Pancreas (tissue), 10 donors: ENCODE results near the gene BAZ2B. TPM values are rescaled to one million over a fixed set of nuclear protein-coding genes. Genes with fewer than 3 reads are reported as not detected.

Source experiments
- ATAC-seq, 4 donors: fragments of 200-7000 bp; cut with Tn5 transposase; one replicate each; pipeline versions ENCODE4 v1.8.0 to v1.9.1; 2020; ENCODE audit warnings: mild to moderate bottlenecking in 4 of 4, moderate library complexity in 4 of 4
- DNase-seq, 6 donors: peaks; one replicate each; pipeline ENCODE4 v3.0.0-alpha.2; 2020
- FAIRE-seq: peaks from 2 replicates; lab custom pipeline; 2012; peaks lifted over from hg19 to GRCh38; lab: Jason Lieb, UNC
- H3K27ac ChIP-seq, 4 donors: fragments of 200-600 bp; sonication (generic); 1 replicate in 3 of 4; 2 replicates in 1 of 4; pipeline versions ENCODE4 v1.5.0 to v1.8.0; 2020
- H3K27me3 ChIP-seq, 4 donors: fragments of 200-600 bp; one replicate each; pipeline ENCODE4 v1.8.0; 2021
- H3K36me3 ChIP-seq, 3 donors: fragments of 200-600 bp; sonication (generic) in 1 of 3; one replicate each; pipeline versions ENCODE4 v1.5.0 to v1.8.0; 2020 to 2021
- H3K4me1 ChIP-seq, 3 donors: fragments of 200-600 bp; one replicate each; pipeline ENCODE4 v1.8.0; 2021
- H3K4me3 ChIP-seq, 4 donors: fragments of 200-600 bp; sonication (generic) in 2 of 4; one replicate each; pipeline versions ENCODE4 v1.5.0 to v1.8.0; 2020 to 2021
- H3K9me3 ChIP-seq, 4 donors: fragments of 200-600 bp; one replicate each; pipeline ENCODE4 v1.8.0; 2021
- WGBS, 2 donors: extraction: QIAGEN DNeasy Blood & Tissue Kit; methylation state at CpG; one replicate each; pipeline ENCODE4 v1.1.7; 2013; 5-methylcytosine and 5-hydroxymethylcytosine counted together
- intact Hi-C, 3 donors: fragments of 100-400 bp; cut with DNase I; formaldehyde crosslinking; loops; one replicate each; pipeline versions ENCODE4 v1.11.1 to v1.14.2; 2022
- polyA plus RNA-seq, 2 donors: library from polyadenylated mRNA; stranded (reverse); fragments of 200-250 nt; gene quantifications; one replicate each; pipeline ENCODE4 v1.2.3, GENCODE V29; 2013
- total RNA-seq, 6 donors: library from RNA; stranded (reverse); fragmentation: NEBNext Ultra II Directional in 4 of 6; extraction: Animal tissue kit (Norgen Biotek cat#: 25700) in 4 of 6; gene quantifications; one replicate each; pipeline versions ENCODE4 v1.2.1 to v1.2.4, GENCODE V29; 2021 to 2023
- TF ChIP-seq, protein P1 (sequence below), 4 donors: fragments of 200-600 bp; sonication (generic) in 3 of 4; IDR thresholded peaks; one replicate each; pipeline versions ENCODE4 v1.5.0 to v1.8.0; 2021; ENCODE audit warnings: antibody characterized with exemption in 4 of 4
- donor health status: healthy with polysubstance abuse.
- donor health status: DM: no; HTN: no; CAD: no; lungs with moderate emphysema.
- donor health status: DM: no; HTN: no; CAD: no.
- donor health status: control.
- donor health status: control.
- donor health status: Bipolar disorder and iron deficiency.
- donor health status: DM: yes; HTN: yes; CAD: no.
- donor health status: DM: no; HTN: no; CAD: no.
- donor health status: DM: no; HTN: no; CAD: no.
- donor health status: DM: yes; HTN: yes; CAD: no.

BAZ2B gene
- total and polyA plus RNA-seq, 8 donors, result 14.4 to 52.1 (median 34.4) TPM

DNA sequence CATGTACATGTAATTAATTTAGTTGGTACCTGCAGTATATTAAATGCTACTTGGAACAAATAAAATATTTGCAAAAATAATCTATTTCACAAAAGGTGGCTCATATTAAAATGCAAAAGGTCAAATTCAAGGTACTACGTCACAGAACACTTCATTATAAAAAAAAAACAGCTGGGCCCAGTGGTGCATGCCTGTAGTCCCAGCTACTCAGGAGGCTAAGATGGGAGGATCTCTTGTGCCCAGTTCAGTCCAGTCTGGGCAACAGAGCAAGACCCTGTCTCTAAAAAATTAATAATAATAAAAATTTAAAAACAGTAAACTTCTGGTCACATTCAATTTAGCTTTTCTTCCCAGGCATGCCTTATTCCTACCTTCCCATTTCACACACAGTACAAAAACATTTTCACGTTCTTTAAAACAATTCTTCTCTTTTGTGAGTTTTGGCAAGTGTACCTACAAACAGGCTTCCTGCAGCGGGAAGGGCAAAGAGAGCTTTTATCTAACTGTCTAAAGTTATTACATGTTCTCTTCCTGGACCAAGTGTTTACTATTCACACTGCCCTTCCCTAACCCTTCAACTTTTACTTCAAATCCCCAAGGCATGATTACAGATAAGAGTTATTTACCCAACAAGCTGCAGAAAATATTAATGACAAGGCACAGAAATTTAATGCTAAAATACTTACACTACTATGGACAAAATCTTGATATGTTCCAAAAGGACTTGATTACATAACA, 10.7 kb downstream of the BAZ2B start:
- Histone ChIP-seq H3K36me3 (no peaks in the 10 kb centered on the region), H3K9me3 (no peaks in the 10 kb centered on the region), H3K4me1 (peaks cover 28 to 32% (median 29%) of the 10 kb centered on the region in 3 donors), H3K4me3 (no peak overlapping the region), H3K27ac (peak overlapping the region; percentile 4 to 53 (median 32)), H3K27me3 (no peaks in the 10 kb centered on the region)
- FAIRE-seq (peak; percentile 54), ATAC-seq (peak; percentile 57 to 86 (median 77)), DNase-seq (no peak)
- intact Hi-C loops, result no loop called here
- TF ChIP-seq, protein P1, sequence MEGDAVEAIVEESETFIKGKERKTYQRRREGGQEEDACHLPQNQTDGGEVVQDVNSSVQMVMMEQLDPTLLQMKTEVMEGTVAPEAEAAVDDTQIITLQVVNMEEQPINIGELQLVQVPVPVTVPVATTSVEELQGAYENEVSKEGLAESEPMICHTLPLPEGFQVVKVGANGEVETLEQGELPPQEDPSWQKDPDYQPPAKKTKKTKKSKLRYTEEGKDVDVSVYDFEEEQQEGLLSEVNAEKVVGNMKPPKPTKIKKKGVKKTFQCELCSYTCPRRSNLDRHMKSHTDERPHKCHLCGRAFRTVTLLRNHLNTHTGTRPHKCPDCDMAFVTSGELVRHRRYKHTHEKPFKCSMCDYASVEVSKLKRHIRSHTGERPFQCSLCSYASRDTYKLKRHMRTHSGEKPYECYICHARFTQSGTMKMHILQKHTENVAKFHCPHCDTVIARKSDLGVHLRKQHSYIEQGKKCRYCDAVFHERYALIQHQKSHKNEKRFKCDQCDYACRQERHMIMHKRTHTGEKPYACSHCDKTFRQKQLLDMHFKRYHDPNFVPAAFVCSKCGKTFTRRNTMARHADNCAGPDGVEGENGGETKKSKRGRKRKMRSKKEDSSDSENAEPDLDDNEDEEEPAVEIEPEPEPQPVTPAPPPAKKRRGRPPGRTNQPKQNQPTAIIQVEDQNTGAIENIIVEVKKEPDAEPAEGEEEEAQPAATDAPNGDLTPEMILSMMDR (IDR thresholded peaks at IDR 0.05), result no peak
- 1 to 4% methylated on average over 3 of the region's 3 CpGs for WGBS, 2 donors

DNA sequence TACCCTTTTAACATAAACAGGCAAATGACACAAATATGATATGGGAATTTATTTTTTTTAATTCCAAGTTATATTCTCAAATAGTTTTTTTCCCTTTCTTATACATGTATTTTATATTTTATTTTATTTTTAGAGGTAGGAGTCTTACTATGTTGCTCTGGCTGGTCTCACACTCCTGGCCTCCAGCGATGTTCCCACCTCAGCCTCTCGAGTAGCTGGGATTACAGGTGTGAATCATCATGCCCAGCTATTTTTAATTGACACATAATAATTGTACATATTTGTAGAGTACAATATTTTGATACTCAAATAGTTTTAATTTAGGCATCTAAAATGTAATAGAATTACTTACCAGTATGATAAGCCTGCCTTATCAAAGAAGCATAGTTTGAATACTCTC, 12.2 kb downstream of the BAZ2B start:
- Histone ChIP-seq H3K27me3 (no peaks in the 10 kb centered on the region), H3K4me1 (peaks cover 14 to 21% (median 15%) of the 10 kb centered on the region in 3 donors), H3K4me3 (no peak overlapping the region), H3K27ac (no peak overlapping the region), H3K9me3 (no peaks in the 10 kb centered on the region), H3K36me3 (no peaks in the 10 kb centered on the region)
- FAIRE-seq, result no peak
- intact Hi-C loops, result no loop called here
- WGBS, 2 donors, result 88 to 92% methylated on average over 2 of the region's 2 CpGs
- DNase-seq, result no peak
- TF ChIP-seq, protein P1 (IDR thresholded peaks at IDR 0.05), result no peak
- ATAC-seq, result no peak

- TF ChIP-seq, protein P1 (IDR thresholded peaks at IDR 0.05), result no peak
Measured at GRCh38 chr2:159600752-159601151, 15.6 kb downstream of the BAZ2B start.

GRCh38 chr2:159595410-159596046, 20.8 kb downstream of the BAZ2B start:
- Histone ChIP-seq H3K27me3 (no peaks in the 10 kb centered on the region), H3K4me3 (no peak overlapping the region), H3K9me3 (no peaks in the 10 kb centered on the region), H3K27ac (no peak overlapping the region), H3K4me1 (peaks cover 0 to 16% (median 4%) of the 10 kb centered on the region in 3 donors), H3K36me3 (no peaks in the 10 kb centered on the region)
- no peak for DNase-seq
- ATAC-seq, result peak in 1 of 4 donors; percentile 36
- WGBS, 2 donors, result 60 to 65% methylated on average over 6 of the region's 6 CpGs
- TF ChIP-seq, protein P1 (IDR thresholded peaks at IDR 0.05), result no peak
- no peak for FAIRE-seq
- intact Hi-C loops, result no loop called here

More at GRCh38 chr2:159600752-159601151, 15.6 kb downstream of the BAZ2B start:
- H3K27ac ChIP-seq, result no peak overlapping the region
- no peaks in the 10 kb centered on the region for H3K27me3 ChIP-seq
- no peaks in the 10 kb centered on the region for H3K36me3 ChIP-seq
- H3K4me3 ChIP-seq, result no peak overlapping the region
- ATAC-seq (no peak), DNase-seq (no peak), FAIRE-seq (no peak)
- H3K4me1 ChIP-seq, result peaks cover 5 to 15% (median 9%) of the 10 kb centered on the region in 3 donors
- no peaks in the 10 kb centered on the region for H3K9me3 ChIP-seq
- 68 to 75% methylated on average over 3 of the region's 3 CpGs for WGBS, 2 donors
- intact Hi-C loops, result no loop called here
